Neuronal stem cell (in vitro differentiated cells): ENCODE results near the gene PANK4.

Experiments used
- DNase-seq: peaks from one replicate; pipeline ENCODE4 v3.0.0-alpha.2; 2013; ENCODE audit warnings: low spot score
- H2AFZ ChIP-seq: one replicate; pipeline ENCODE4 v1.6.1; 2013; ENCODE audit warnings: mild to moderate bottlenecking, low read length, inconsistent platforms
- H2AK5ac ChIP-seq: 2 replicates; pipeline ENCODE4 v1.6.1; 2013; ENCODE audit warnings: low read depth, mild to moderate bottlenecking, inconsistent platforms, low read length, moderate library complexity, mixed read lengths
- H2BK120ac ChIP-seq: 2 replicates; pipeline ENCODE4 v1.6.1; 2013; ENCODE audit warnings: low read depth, mild to moderate bottlenecking, inconsistent platforms, low read length, moderate library complexity, mixed read lengths
- H2BK12ac ChIP-seq: one replicate; pipeline ENCODE4 v1.6.1; 2013; ENCODE audit warnings: low read length, inconsistent platforms
- H2BK15ac ChIP-seq: 2 replicates; pipeline ENCODE4 v1.6.1; 2013; ENCODE audit warnings: mild to moderate bottlenecking, low read length, inconsistent platforms, mixed read lengths
- H2BK5ac ChIP-seq: one replicate; pipeline ENCODE4 v1.6.1; 2013; ENCODE audit warnings: inconsistent platforms, mild to moderate bottlenecking, low read length, moderate library complexity
- H3K14ac ChIP-seq: one replicate; pipeline ENCODE4 v1.6.1; 2013; ENCODE audit warnings: low read length, inconsistent platforms
- H3K18ac ChIP-seq: 2 replicates; pipeline ENCODE4 v1.6.1; 2013; ENCODE audit warnings: low read length, inconsistent platforms
- H3K23ac ChIP-seq: 2 replicates; pipeline ENCODE4 v1.6.1; 2013; ENCODE audit warnings: low read depth, mild to moderate bottlenecking, mixed read lengths, low read length, inconsistent platforms; ENCODE audit not compliant: poor library complexity
- H3K27ac ChIP-seq: replicated peaks from 3 replicates; pipeline ENCODE4 v1.5.1; 2013; ENCODE audit warnings: low read length, inconsistent platforms
- H3K27me3 ChIP-seq, 3 experiments: 2 replicates each; pipeline ENCODE4 v1.6.1; 2013; ENCODE audit warnings: low read length in 3 of 3, mild to moderate bottlenecking in 2 of 3, inconsistent platforms in 1 of 3, low read depth in 1 of 3, mixed read lengths in 1 of 3, moderate library complexity in 1 of 3; ENCODE audit not compliant: control insufficient read depth in 3 of 3, insufficient read depth in 3 of 3
- H3K36me3 ChIP-seq, 2 donors: replicated peaks in 1 of 2; 2 replicates each; pipeline ENCODE4 v1.6.1; 2013; ENCODE audit warnings: low read length in 2 of 2; ENCODE audit not compliant: control insufficient read depth in 2 of 2, insufficient read depth in 2 of 2
- H3K4ac ChIP-seq: 2 replicates; pipeline ENCODE4 v1.6.1; 2013; ENCODE audit warnings: inconsistent platforms, mild to moderate bottlenecking, low read length, moderate library complexity
- H3K4me1 ChIP-seq, 2 donors: 1 replicate in 1 of 2; 2 replicates in 1 of 2; pipeline ENCODE4 v1.6.1; 2013; ENCODE audit warnings: low read length in 2 of 2, low read depth in 1 of 2; ENCODE audit not compliant: control insufficient read depth in 2 of 2, insufficient read depth in 1 of 2
- H3K4me2 ChIP-seq: one replicate; pipeline ENCODE4 v1.6.1; 2013; ENCODE audit warnings: mild to moderate bottlenecking, low read length, inconsistent platforms; ENCODE audit not compliant: insufficient read depth, poor library complexity, severe bottlenecking
- H3K4me3 ChIP-seq, 2 donors: 2 replicates each; pipeline ENCODE4 v1.5.1; 2013; ENCODE audit warnings: low read length in 2 of 2, mild to moderate bottlenecking in 2 of 2, inconsistent platforms in 1 of 2, moderate library complexity in 1 of 2
- H3K79me1 ChIP-seq: one replicate; pipeline ENCODE4 v1.6.1; 2013; ENCODE audit warnings: low read depth, mild to moderate bottlenecking, inconsistent platforms, low read length, moderate library complexity
- H3K9ac ChIP-seq: one replicate; pipeline ENCODE4 v1.6.1; 2013; ENCODE audit warnings: mild to moderate bottlenecking, low read depth, low read length, inconsistent platforms; ENCODE audit not compliant: poor library complexity
- H3K9me3 ChIP-seq, 2 donors: replicated peaks in 1 of 2; 2 replicates each; pipeline versions ENCODE3 to v1.6.1; 2013; ENCODE audit warnings: low read length in 2 of 2, mild to moderate bottlenecking in 2 of 2, inconsistent platforms in 1 of 2, low read depth in 1 of 2, mixed read lengths in 1 of 2, moderate library complexity in 1 of 2; ENCODE audit not compliant: control insufficient read depth in 2 of 2, insufficient read depth in 1 of 2
- H4K8ac ChIP-seq: one replicate; pipeline ENCODE4 v1.6.1; 2013; ENCODE audit warnings: low read depth, mild to moderate bottlenecking, inconsistent platforms, low read length, moderate library complexity
- H4K91ac ChIP-seq: one replicate; pipeline ENCODE4 v1.6.1; 2013; ENCODE audit warnings: low read length, low read depth, mild to moderate bottlenecking, inconsistent platforms; ENCODE audit not compliant: poor library complexity
- WGBS, 2 donors: extraction: QIAGEN DNeasy Blood & Tissue Kit; methylation state at CpG; one replicate each; pipeline ENCODE4 v1.1.7; 2013; ENCODE audit warnings: missing lambda C conversion rate in 2 of 2, mixed read lengths in 1 of 2; ENCODE audit not compliant: insufficient read length in 2 of 2, insufficient replicate concordance in 1 of 2; ENCODE audit errors: extremely low coverage in 2 of 2; 5-methylcytosine and 5-hydroxymethylcytosine counted together

Gene PANK4

GRCh38 chr1:2470290-2471158, 55.9 kb downstream of the PANK4 start:
- Histone ChIP-seq H3K9ac (peak overlapping the region; percentile 60), H3K18ac (peak overlapping the region; percentile 71), H3K4me2 (no peak overlapping the region), H3K27ac (no peak overlapping the region), H2BK15ac (peak overlapping the region; percentile 58), H3K36me3 (no peaks in the 10 kb centered on the region), H2AFZ (no peak overlapping the region), H3K23ac (peak overlapping the region; percentile 52), H2BK12ac (peak overlapping the region; percentile 73), H2AK5ac (peak overlapping the region; percentile 96), H2BK120ac (no peak overlapping the region), H3K4me3 (peak overlapping the region in 1 of 2 donors; percentile 17), H4K91ac (no peak overlapping the region), H3K4ac (no peak overlapping the region), H2BK5ac (no peak overlapping the region), H4K8ac (no peak overlapping the region), H3K4me1 (peaks cover 23 to 32% of the 10 kb centered on the region in 2 donors), H3K9me3 (no peaks in the 10 kb centered on the region), H3K79me1 (peaks cover 7% of the 10 kb centered on the region), H3K27me3 (peaks cover 0 to 88% (median 0%) of the 10 kb centered on the region in 3 experiments), H3K14ac (peak overlapping the region; percentile 56)
- no peak for DNase-seq
- no CpG with 5 or more reads among the region's 27 CpGs for WGBS, 2 donors

- H3K23ac ChIP-seq, result peak overlapping the region; percentile 86
- H3K18ac ChIP-seq, result no peak overlapping the region
- DNase-seq, result no peak
- H3K9me3 ChIP-seq, result no peaks in the 10 kb centered on the region
- H3K36me3 ChIP-seq, result no peaks in the 10 kb centered on the region
- no peak overlapping the region for H3K27ac ChIP-seq
- no peak overlapping the region for H4K91ac ChIP-seq
- H3K79me1 ChIP-seq, result peaks cover 7% of the 10 kb centered on the region
- H2BK120ac ChIP-seq, result no peak overlapping the region
- H2BK12ac ChIP-seq, result no peak overlapping the region
- no peak overlapping the region for H4K8ac ChIP-seq
- H3K4me2 ChIP-seq, result no peak overlapping the region
- no peak overlapping the region for H2AFZ ChIP-seq
- H3K27me3 ChIP-seq, result peaks cover 0 to 88% (median 0%) of the 10 kb centered on the region in 3 experiments
- no peak overlapping the region for H2AK5ac ChIP-seq
- H3K9ac ChIP-seq, result no peak overlapping the region
- no peak overlapping the region for H3K4me3 ChIP-seq
- H3K14ac ChIP-seq, result peak overlapping the region; percentile 14
- no CpG with 5 or more reads among the region's 25 CpGs for WGBS, 2 donors
- H2BK5ac ChIP-seq, result peak overlapping the region; percentile 29
- peaks cover 18 to 28% of the 10 kb centered on the region in 2 donors for H3K4me1 ChIP-seq
- H2BK15ac ChIP-seq, result no peak overlapping the region
- H3K4ac ChIP-seq, result no peak overlapping the region
Observed at GRCh38 chr1:2469103-2469940, 57.1 kb downstream of the PANK4 start.

GRCh38 chr1:2468540-2468939, 57.9 kb downstream of the PANK4 start:
- Histone ChIP-seq H3K4me1 (peaks cover 14 to 21% of the 10 kb centered on the region in 2 donors), H2AK5ac (no peak overlapping the region), H3K9me3 (no peaks in the 10 kb centered on the region), H3K14ac (no peak overlapping the region), H3K4ac (no peak overlapping the region), H4K91ac (no peak overlapping the region), H2BK12ac (no peak overlapping the region), H3K27me3 (peaks cover 0 to 88% (median 0%) of the 10 kb centered on the region in 3 experiments), H2BK120ac (no peak overlapping the region), H2AFZ (no peak overlapping the region), H3K27ac (no peak overlapping the region), H3K4me2 (no peak overlapping the region), H3K23ac (peak overlapping the region; percentile 86), H3K4me3 (no peak overlapping the region), H3K79me1 (peaks cover 7% of the 10 kb centered on the region), H3K36me3 (no peaks in the 10 kb centered on the region), H4K8ac (no peak overlapping the region), H3K9ac (peak overlapping the region; percentile 3), H3K18ac (peak overlapping the region; percentile 35), H2BK5ac (peak overlapping the region; percentile 29), H2BK15ac (no peak overlapping the region)
- WGBS, 2 donors, result no CpG with 5 or more reads among the region's 10 CpGs
- DNase-seq, result no peak

GRCh38 chr1:2468041-2468472, 58.3 kb downstream of the PANK4 start:
- H3K9ac ChIP-seq, result no peak overlapping the region
- no peak overlapping the region for H2BK12ac ChIP-seq
- no peak overlapping the region for H3K4ac ChIP-seq
- H4K8ac ChIP-seq, result no peak overlapping the region
- no peak overlapping the region for H3K14ac ChIP-seq
- no peak overlapping the region for H4K91ac ChIP-seq
- no peak overlapping the region for H2AK5ac ChIP-seq
- no peak overlapping the region for H3K4me3 ChIP-seq
- no peaks in the 10 kb centered on the region for H3K9me3 ChIP-seq
- no peak overlapping the region for H3K18ac ChIP-seq
- no peak overlapping the region for H2AFZ ChIP-seq
- peaks cover 0 to 88% (median 0%) of the 10 kb centered on the region in 3 experiments for H3K27me3 ChIP-seq
- H2BK15ac ChIP-seq, result no peak overlapping the region
- H3K4me2 ChIP-seq, result no peak overlapping the region
- DNase-seq, result peak; percentile 77
- no peak overlapping the region for H2BK120ac ChIP-seq
- no CpG with 5 or more reads among the region's 14 CpGs for WGBS, 2 donors
- H2BK5ac ChIP-seq, result no peak overlapping the region
- H3K23ac ChIP-seq, result peak overlapping the region; percentile 86
- peaks cover 16 to 17% of the 10 kb centered on the region in 2 donors for H3K4me1 ChIP-seq
- no peak overlapping the region for H3K27ac ChIP-seq
- no peaks in the 10 kb centered on the region for H3K36me3 ChIP-seq
- peaks cover 5% of the 10 kb centered on the region for H3K79me1 ChIP-seq
